ENCODE measurements around the gene LTBP4.

The LTBP4 gene

GRCh38 chr19:40667602-40668001, 66.4 kb downstream of the LTBP4 start:
- no peak for DNase-seq

GRCh38 chr19:40668991-40669614, 67.9 kb downstream of the LTBP4 start:
- DNase-seq: no peak

GRCh38 chr19:40671404-40671803, 70.2 kb downstream of the LTBP4 start:
- no peak for DNase-seq

- no peak for DNase-seq
These were observed 70.9 kb downstream of the LTBP4 start for GRCh38 chr19:40672038-40672437.

- no peak for DNase-seq
These were observed 71.6 kb downstream of the LTBP4 start for GRCh38 chr19:40672573-40673299.

GRCh38 chr19:40673397-40673796, 72.2 kb downstream of the LTBP4 start:
- no peak for DNase-seq

- no peak for DNase-seq
These were observed 73.1 kb downstream of the LTBP4 start for GRCh38 chr19:40674291-40674690.

GRCh38 chr19:40677156-40677555, 76.0 kb downstream of the LTBP4 start:
- DNase-seq: no peak
